BLaER1 treated with 17β-estradiol and CSF1 and Interleukin-3, amounts not matched to agents 10 nM and 100 nM (cell line): ENCODE results near the gene ZNF792.
"Not testable (repeated sequence)": the region's sequence is repeated elsewhere in the genome, so short reads cannot be mapped to it uniquely, and the experiment has no call there.

Experiments used
- H3K27ac ChIP-seq, 11 experiments: shearing (Covaris generic); formaldehyde crosslinking; 2 replicates each; pipeline ENCODE4 v1.8.1; 2022
- H3K27me3 ChIP-seq, 11 experiments: shearing (Covaris generic); formaldehyde crosslinking; 2 replicates each; pipeline ENCODE4 v1.8.1; 2022
- H3K36me3 ChIP-seq, 11 experiments: shearing (Covaris generic); formaldehyde crosslinking; 2 replicates each; pipeline ENCODE4 v1.8.1; 2022
- H3K4me1 ChIP-seq, 10 experiments: shearing (Covaris generic); formaldehyde crosslinking; 2 replicates each; pipeline ENCODE4 v1.8.1; 2022
- H3K4me2 ChIP-seq, 11 experiments: shearing (Covaris generic); formaldehyde crosslinking; 2 replicates each; pipeline ENCODE4 v1.8.1; 2022
- H3K4me3 ChIP-seq, 10 experiments: shearing (Covaris generic); formaldehyde crosslinking; 2 replicates each; pipeline ENCODE4 v1.8.1; 2022
- H3K9ac ChIP-seq, 11 experiments: shearing (Covaris generic); formaldehyde crosslinking; 2 replicates each; pipeline ENCODE4 v1.8.1; 2022
- H3K9me3 ChIP-seq, 11 experiments: shearing (Covaris generic); formaldehyde crosslinking; replicated peaks in 1 of 11; 2 replicates each; pipeline ENCODE4 v1.8.1; 2022
- H4K20me1 ChIP-seq, 11 experiments: shearing (Covaris generic); formaldehyde crosslinking; 2 replicates each; pipeline ENCODE4 v1.8.1; 2022
- Cebpa-rat ChIP-seq, 11 experiments: shearing (Covaris generic); IDR thresholded peaks; 2 replicates each; pipeline ENCODE4 v1.8.1; 2022

Gene ZNF792

DNA sequence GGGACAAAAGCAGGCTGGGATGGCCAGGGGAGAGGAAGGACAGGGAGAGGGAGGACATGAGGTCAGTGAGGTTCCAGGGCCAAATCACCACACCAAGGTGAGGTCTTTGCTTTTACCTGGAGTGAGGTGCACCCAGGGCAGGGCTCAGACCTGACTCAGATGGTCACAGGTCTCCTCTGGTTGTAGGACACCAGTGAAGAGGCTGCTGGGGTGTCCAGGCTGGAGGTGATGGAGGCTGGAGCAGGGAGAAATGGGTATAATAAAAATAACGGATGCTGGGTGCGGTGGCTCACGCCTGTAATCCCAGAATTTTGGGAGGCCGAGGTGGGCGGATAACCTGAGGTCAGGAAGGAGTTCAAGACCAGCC, 43.0 kb upstream of the ZNF792 start:
- Histone ChIP-seq H3K27me3 (no peaks in the 10 kb centered on the region), H4K20me1 (peaks cover 54 to 100% (median 97%) of the 10 kb centered on the region in 11 experiments; a peak in 21 of 22 replicates), H3K36me3 (peaks cover 56 to 93% (median 90%) of the 10 kb centered on the region in 11 experiments), H3K9ac (peak overlapping the region in 1 of 11 experiments; percentile 16; a peak in 3 of 22 replicates), H3K4me2 (no peak overlapping the region), H3K4me3 (no peak overlapping the region), H3K27ac (peak overlapping the region in 2 of 11 experiments; percentile 9 to 18; a peak in 2 of 22 replicates), H3K4me1 (peaks cover 51 to 87% (median 63%) of the 10 kb centered on the region in 10 experiments), H3K9me3 (no peaks in the 10 kb centered on the region)
- no peak for TF ChIP-seq Cebpa-rat (IDR thresholded peaks at IDR 0.05)

DNA sequence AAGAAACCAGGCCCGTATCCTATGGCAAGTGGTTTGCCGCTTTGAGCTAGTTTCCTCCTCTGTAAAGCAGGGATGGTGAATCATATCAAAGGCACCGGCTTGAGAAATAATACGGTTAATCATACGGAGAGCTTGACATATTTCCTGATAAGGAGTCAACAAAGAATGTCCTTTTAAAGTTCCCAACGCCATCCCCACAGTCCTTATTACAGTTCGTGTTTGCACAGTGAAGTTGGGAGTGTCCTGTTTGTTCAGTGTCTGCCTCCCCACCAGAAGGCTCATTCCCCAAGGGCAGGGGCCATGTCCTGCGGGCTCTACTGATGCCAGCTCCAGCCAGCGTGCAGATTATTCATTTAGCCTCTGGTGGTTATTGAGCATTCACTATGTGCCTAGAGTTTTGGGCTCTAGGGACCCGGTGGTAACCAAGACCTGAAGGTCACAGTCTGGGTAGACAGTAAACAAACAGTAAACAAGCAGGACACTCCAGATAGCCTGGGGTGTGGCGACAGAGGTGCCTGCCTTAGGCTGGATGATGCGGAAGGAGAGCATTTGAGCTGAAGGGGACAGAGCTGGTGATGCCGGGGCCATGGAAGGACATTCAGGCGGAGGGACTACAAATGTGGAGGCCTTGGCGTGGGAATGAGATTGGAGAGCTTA, 42.4 kb upstream of the ZNF792 start:
- Histone ChIP-seq H3K27ac (peak overlapping the region in 2 of 11 experiments; percentile 9 to 18; a peak in 2 of 22 replicates), H3K36me3 (peaks cover 53 to 92% (median 87%) of the 10 kb centered on the region in 11 experiments), H3K4me2 (no peak overlapping the region), H3K27me3 (no peaks in the 10 kb centered on the region), H3K9me3 (no peaks in the 10 kb centered on the region), H3K4me1 (peaks cover 51 to 87% (median 63%) of the 10 kb centered on the region in 10 experiments), H4K20me1 (peaks cover 56 to 100% (median 97%) of the 10 kb centered on the region in 11 experiments; a peak in 21 of 22 replicates), H3K4me3 (no peak overlapping the region), H3K9ac (peak overlapping the region in 3 of 11 experiments; percentile 16 to 40 (median 18); a peak in 5 of 22 replicates)
- TF ChIP-seq Cebpa-rat (IDR thresholded peaks at IDR 0.05): no peak

DNA sequence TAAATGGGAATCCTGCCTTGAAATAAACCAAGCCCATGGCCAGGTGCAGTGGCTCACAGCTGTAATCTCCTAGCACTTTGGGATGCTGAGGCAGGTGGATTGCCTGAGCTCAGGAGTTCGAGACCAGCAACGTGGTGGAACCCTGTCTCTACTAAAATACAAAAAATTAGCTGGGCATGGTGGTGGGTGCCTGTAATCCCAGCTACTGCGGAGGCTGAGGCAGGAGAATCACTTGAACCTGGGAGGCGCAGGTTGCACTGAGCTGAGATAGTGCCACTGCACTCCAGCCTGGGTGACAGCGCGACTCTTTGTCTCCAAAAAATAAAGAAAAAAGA, 41.9 kb upstream of the ZNF792 start:
- peaks cover 56 to 100% (median 97%) of the 10 kb centered on the region in 11 experiments; a peak in 21 of 22 replicates for H4K20me1 ChIP-seq
- H3K4me2 ChIP-seq, H3K9me3 ChIP-seq, H3K27me3 ChIP-seq, H3K27ac ChIP-seq, H3K4me3 ChIP-seq: not testable (repeated sequence)
- peak overlapping the region in 5 of 11 experiments; percentile 7 to 40 (median 16); a peak in 3 of 22 replicates for H3K9ac ChIP-seq
- peaks cover 49 to 84% (median 60%) of the 10 kb centered on the region in 10 experiments for H3K4me1 ChIP-seq
- H3K36me3 ChIP-seq: peaks cover 48 to 87% (median 82%) of the 10 kb centered on the region in 11 experiments

GRCh38 chr19:35005256-35005977, 41.4 kb upstream of the ZNF792 start:
- Histone ChIP-seq H3K27me3 (no peaks in the 10 kb centered on the region), H3K27ac (no peak overlapping the region), H3K4me1 (peaks cover 43 to 78% (median 54%) of the 10 kb centered on the region in 10 experiments), H3K9ac (peak overlapping the region in 4 of 11 experiments; percentile 7 to 44 (median 24); a peak in 3 of 22 replicates), H3K4me3 (no peak overlapping the region), H4K20me1 (peaks cover 56 to 98% (median 95%) of the 10 kb centered on the region in 11 experiments; a peak in 21 of 22 replicates), H3K9me3 (no peaks in the 10 kb centered on the region), H3K4me2 (no peak overlapping the region), H3K36me3 (peaks cover 42 to 81% (median 77%) of the 10 kb centered on the region in 11 experiments)
- TF ChIP-seq Cebpa-rat (IDR thresholded peaks at IDR 0.05): no peak

DNA sequence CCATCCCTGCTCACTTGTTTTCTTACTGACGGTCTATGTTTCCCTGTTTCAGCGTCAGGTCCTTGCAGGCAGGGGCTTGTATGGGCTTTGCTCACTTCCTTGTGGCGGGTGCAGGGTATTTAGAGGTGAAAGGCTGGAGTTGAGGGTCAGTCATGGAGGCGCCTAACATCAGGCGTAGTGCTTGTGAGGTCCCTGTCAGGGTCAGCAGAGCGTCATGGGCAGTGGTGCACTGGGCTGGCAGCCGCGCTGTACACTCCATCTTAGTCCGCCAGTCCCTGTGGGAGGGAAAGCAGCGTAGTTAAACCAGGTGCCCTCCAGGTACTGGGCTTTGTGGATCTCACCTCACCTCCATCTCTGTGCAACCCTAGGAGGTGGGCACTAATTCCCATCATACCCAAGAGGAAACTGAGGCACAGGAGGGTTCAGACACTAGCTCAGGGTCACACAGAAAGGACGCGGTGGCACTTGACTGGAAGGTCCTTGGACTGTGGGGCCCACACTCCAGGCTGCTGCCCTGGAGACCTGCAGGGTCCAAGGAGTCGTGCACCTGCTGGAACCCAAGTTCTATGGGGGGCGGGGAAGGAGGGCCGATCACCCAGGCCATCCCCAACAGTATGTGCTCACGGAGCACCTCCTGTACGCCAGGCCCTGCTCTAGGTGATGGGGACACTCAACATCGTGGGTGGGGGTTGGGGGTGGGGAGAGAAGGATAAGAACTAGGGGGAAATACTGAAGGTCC, 40.7 kb upstream of the ZNF792 start:
- no peaks in the 10 kb centered on the region for H3K27me3 ChIP-seq
- no peak overlapping the region for H3K4me3 ChIP-seq
- peaks cover 39 to 71% (median 48%) of the 10 kb centered on the region in 10 experiments for H3K4me1 ChIP-seq
- no peaks in the 10 kb centered on the region for H3K9me3 ChIP-seq
- H3K9ac ChIP-seq: peak overlapping the region in 9 of 11 experiments; percentile 31 to 65 (median 45); a peak in 9 of 22 replicates
- H3K36me3 ChIP-seq: peaks cover 35 to 74% (median 69%) of the 10 kb centered on the region in 11 experiments
- H3K4me2 ChIP-seq: peak overlapping the region in 10 of 11 experiments; percentile 5 to 99 (median 92); a peak in 16 of 22 replicates
- TF ChIP-seq Cebpa-rat (IDR thresholded peaks at IDR 0.05): no peak
- peak overlapping the region in 2 of 11 experiments; percentile 32 to 61; a peak in 3 of 22 replicates for H3K27ac ChIP-seq
- H4K20me1 ChIP-seq: peaks cover 56 to 90% (median 88%) of the 10 kb centered on the region in 11 experiments; a peak in 21 of 22 replicates

DNA sequence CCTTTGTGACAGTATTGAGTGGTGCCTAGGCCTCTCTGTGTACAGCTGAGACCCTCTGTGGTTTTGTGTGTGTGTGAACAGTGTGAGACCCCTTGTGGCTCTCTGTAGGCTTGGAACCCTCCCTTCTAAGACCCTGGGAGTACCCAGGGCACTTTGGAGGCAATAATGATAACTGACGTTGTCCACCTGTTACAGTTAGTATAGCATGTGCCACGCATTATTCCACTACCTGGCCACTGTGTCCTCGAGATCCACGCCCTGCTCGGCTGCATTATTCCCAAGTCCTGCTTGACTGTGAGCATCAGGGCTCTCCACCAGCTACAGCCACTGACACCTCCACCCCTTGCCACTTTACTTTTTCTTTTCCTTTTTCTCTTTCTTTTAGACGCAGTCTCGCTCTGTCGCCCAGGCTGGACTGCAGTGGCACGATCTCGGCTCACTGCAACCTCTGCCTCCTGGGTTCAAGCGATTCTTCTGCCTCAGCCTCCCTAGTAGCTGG, 38.1 kb upstream of the ZNF792 start:
- H4K20me1 ChIP-seq: peaks cover 49 to 64% (median 62%) of the 10 kb centered on the region in 11 experiments; a peak in 21 of 22 replicates
- peaks cover 19 to 48% (median 43%) of the 10 kb centered on the region in 11 experiments for H3K36me3 ChIP-seq
- H3K4me3 ChIP-seq: peak overlapping the region; percentile 88 to 98 (median 92)
- peaks cover 59 to 81% (median 69%) of the 10 kb centered on the region in 10 experiments for H3K4me1 ChIP-seq
- peak overlapping the region; percentile 87 to 99 (median 93) for H3K4me2 ChIP-seq
- H3K9ac ChIP-seq: peak overlapping the region; percentile 89 to 99 (median 94); a peak in 21 of 22 replicates
- H3K27me3 ChIP-seq: no peaks in the 10 kb centered on the region
- peak overlapping the region in 9 of 11 experiments; percentile 26 to 97 (median 90); a peak in 11 of 22 replicates for H3K27ac ChIP-seq
- TF ChIP-seq Cebpa-rat (IDR thresholded peaks at IDR 0.05): no peak
- no peaks in the 10 kb centered on the region for H3K9me3 ChIP-seq

- Histone ChIP-seq H3K36me3 (peaks cover 7 to 36% (median 31%) of the 10 kb centered on the region in 11 experiments), H4K20me1 (peaks cover 38 to 52% (median 50%) of the 10 kb centered on the region in 11 experiments; a peak in 21 of 22 replicates), H3K4me1 (peaks cover 65 to 85% (median 78%) of the 10 kb centered on the region in 10 experiments), H3K4me2 (peak overlapping the region; percentile 87 to 99 (median 93)), H3K27me3 (no peaks in the 10 kb centered on the region), H3K4me3 (peak overlapping the region; percentile 88 to 98 (median 92)), H3K27ac (peak overlapping the region; percentile 71 to 97 (median 93); a peak in 21 of 22 replicates), H3K9ac (peak overlapping the region; percentile 89 to 99 (median 94)), H3K9me3 (peaks cover under 1 to 5% (median 3%) of the 10 kb centered on the region in 11 experiments; a peak in 17 of 22 replicates)
- no peak for TF ChIP-seq Cebpa-rat (IDR thresholded peaks at IDR 0.05)
Observed at GRCh38 chr19:35000647-35001501, 36.8 kb upstream of the ZNF792 start.
